Measurements from ENCODE around the gene P2RX1.

P2RX1 gene

DNA sequence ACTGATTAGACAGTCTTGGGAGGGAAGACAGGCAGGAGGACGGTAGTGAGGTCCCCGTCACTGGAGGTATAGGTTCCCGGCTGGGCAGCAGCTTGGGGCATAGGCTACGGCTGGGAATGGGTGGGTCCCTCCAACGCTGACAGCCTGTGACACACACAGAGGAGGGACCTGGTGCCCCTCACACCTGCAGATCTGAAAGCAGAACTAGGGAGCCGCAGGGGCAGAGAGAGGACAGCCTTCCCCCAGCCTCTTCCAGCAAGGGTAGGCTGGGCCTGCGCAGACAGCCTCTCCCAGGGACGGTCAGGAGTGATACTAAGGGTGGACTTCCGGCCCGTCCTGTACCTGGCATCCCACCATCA, 2.0 kb downstream of the P2RX1 start:
- in situ Hi-C loops (cut with HindIII; ENCODE audit: low sequenced_read_pairs), result no loop called here
- TF ChIP-seq, protein P1, sequence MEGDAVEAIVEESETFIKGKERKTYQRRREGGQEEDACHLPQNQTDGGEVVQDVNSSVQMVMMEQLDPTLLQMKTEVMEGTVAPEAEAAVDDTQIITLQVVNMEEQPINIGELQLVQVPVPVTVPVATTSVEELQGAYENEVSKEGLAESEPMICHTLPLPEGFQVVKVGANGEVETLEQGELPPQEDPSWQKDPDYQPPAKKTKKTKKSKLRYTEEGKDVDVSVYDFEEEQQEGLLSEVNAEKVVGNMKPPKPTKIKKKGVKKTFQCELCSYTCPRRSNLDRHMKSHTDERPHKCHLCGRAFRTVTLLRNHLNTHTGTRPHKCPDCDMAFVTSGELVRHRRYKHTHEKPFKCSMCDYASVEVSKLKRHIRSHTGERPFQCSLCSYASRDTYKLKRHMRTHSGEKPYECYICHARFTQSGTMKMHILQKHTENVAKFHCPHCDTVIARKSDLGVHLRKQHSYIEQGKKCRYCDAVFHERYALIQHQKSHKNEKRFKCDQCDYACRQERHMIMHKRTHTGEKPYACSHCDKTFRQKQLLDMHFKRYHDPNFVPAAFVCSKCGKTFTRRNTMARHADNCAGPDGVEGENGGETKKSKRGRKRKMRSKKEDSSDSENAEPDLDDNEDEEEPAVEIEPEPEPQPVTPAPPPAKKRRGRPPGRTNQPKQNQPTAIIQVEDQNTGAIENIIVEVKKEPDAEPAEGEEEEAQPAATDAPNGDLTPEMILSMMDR (IDR thresholded peaks at IDR 0.05; ENCODE audit: low read depth, low read length), result no peak
- H3K4me3 ChIP-seq (ENCODE audit: low read depth, low read length), result no peak overlapping the region
- no peak for DNase-seq (ENCODE audit: low read depth, low spot score)

DNA sequence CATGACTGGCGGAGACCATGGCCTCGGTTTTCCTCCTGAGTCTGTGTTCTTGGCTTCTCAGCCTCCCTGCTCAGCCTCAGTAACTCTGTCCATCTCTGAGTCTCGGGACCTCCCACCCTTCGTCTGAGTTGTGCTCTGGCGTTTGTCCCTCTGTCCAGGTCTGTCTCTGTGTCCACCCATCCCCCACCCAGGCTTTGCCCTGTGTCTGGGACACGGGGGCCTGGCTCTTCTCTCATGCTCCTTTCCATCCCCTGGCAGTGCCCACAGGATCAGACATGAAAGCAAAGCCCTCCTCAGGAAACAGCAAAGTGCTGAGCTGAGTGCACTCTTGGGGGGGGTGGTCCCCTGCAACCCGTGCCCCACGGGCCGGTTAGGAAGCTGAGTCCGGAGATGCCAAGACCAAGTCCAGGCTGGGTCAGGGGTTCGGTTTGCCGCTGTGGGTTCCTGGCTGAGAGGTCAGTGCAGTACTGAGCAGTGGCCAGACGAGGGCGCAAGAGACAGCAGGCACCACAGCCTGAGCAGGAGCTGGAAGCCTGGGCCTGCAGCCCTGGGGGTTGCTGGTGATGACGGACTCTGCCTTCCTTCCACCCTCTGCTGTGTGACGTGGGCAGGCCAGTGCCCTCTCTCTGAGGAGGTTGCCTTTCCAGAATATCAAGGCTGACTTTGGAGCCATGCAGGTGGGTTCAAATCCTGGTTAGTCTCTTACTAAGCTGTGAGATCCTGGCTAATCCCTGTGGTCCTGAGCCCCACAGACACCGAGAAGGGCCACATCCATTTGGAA, 2.5 kb downstream of the P2RX1 start:
- TF ChIP-seq, protein P1 (IDR thresholded peaks at IDR 0.05; ENCODE audit: low read depth, low read length), result peak; percentile 99
- in situ Hi-C loops (cut with HindIII; ENCODE audit: low sequenced_read_pairs), result no loop called here
- H3K4me3 ChIP-seq (ENCODE audit: low read depth, low read length), result no peak overlapping the region
- DNase-seq (ENCODE audit: low read depth, low spot score), result peak; percentile 58

DNA sequence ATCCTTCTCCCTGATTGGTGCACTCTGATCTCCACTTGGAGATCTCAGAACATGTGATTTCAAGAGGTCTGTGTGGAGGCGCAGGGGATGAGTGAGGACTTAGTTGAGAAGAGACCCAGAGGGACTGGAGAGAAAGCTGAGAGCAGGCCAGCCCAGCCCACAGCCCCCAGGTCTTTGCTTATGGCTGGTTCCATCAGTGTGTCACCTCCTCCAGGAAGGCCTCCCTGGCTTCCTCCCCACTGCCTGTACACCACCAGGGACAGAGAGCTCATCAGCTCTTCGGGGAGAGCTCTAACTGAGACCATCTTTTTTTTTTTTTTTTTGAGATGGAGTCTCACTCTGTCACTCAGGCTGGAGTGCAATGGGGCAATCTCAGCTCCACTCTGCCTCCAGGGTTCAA, 3.4 kb downstream of the P2RX1 start:
- TF ChIP-seq, protein P1 (IDR thresholded peaks at IDR 0.05; ENCODE audit: low read depth, low read length), result no peak
- H3K4me3 ChIP-seq (ENCODE audit: low read depth, low read length), result no peak overlapping the region
- in situ Hi-C loops (cut with HindIII; ENCODE audit: low sequenced_read_pairs), result no loop called here
- DNase-seq (ENCODE audit: low read depth, low spot score), result no peak

DNA sequence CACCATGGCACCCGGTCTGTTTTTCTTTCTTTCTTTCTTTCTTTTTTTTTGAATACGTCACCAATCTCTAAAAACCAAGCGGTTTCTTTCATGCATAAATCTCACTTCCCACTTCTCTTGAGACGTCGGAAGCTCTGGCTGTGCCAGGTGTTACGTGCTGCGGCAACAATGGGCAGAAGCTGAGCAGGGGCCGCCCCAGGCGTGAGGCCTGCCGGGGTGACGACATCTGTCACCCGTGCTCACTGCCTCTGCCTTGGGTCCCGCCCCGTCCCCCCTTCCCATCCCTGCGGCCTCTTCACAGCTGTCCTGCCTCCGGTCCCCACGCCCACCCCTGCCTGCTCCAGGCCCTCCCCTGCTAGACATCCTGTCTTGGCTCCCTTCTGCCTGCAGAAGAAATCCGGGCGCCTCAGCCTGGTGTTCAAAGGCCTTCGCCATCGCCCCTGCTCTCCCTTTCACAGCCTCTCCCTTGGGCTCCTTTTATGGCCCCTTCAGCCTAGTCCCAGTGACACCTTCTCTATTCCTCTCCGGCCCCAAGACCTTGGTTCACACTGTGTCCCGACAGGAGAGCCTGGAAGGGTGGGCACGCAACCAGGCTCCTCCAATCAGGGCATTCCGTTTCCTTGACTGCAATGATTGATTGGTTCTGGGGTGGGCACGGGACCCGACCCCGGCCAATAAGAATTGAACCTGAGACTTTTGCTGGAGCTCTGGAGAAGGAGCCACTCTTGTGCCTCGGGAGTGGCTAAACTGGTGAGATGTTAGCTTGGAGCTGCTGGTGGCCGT, 4.8 kb downstream of the P2RX1 start:
- TF ChIP-seq, protein P1 (IDR thresholded peaks at IDR 0.05; ENCODE audit: low read depth, low read length), result no peak
- DNase-seq (ENCODE audit: low read depth, low spot score), result no peak
- in situ Hi-C loops (cut with HindIII; ENCODE audit: low sequenced_read_pairs), result no loop called here
- no peak overlapping the region for H3K4me3 ChIP-seq (ENCODE audit: low read depth, low read length)

DNA sequence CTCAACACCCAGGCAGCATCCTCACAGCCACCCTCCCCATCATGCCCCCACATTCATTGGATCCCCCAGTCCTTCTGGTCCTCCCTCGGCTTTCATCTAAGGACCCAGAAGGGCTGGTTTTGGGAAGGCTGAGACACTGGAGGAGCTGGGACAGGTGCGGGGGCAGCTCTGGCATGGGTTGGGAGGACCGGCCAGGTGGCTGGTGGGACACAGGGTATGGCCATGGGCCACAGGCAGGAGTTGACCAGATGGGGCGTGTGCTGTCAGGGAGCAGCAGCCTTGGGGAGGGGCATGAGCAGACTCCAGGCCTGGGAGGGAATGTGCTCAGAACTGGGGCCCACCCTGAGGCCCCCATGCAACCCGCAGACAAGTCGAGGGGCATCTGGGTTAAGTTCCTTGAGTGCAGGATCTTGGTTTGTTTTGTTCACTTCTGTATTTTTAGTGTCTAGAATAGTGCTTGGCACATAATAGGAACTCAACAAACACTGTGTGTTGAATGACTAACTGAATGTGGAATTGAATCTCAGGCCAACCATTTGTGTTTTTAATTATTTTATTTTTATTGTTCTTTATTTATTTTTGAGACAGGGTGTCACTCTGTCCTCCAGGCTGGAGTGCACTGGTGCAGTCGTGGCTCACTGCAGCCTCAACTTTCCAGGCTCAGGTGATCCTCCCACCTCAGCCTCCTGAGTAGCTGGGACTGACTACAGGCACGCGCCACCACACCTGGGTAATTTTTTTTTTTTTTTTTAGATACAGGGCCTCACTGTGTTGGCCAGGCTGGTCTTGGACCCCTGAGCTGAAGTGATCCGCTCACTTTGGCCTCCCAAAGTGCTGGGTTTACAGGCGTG, 5.6 kb downstream of the P2RX1 start:
- DNase-seq (ENCODE audit: low read depth, low spot score), result no peak
- TF ChIP-seq, protein P1 (IDR thresholded peaks at IDR 0.05; ENCODE audit: low read depth, low read length), result no peak
- H3K4me3 ChIP-seq (ENCODE audit: low read depth, low read length), result no peak overlapping the region
- in situ Hi-C loops (cut with HindIII; ENCODE audit: low sequenced_read_pairs), result no loop called here

DNA sequence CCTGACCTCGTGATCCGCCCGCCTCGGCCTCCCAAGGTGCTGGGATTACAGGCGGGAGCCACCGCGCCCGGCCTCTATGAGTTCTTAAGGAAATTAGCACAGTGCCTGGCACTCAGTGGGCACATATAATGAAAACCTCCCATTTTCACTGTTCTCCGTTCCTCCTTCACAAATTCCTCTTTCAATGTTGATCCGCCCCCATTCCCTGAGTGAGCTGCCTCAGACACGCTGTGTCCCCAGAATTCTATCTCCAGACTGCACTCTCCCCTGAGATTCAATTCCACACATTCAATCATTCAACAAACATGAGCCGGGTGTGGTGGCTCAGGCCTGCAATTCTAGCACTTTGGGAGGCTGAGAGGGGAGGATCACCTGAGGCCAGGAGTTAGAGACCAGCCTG, 7.0 kb downstream of the P2RX1 start:
- no peak for DNase-seq (ENCODE audit: low read depth, low spot score)
- TF ChIP-seq, protein P1 (IDR thresholded peaks at IDR 0.05; ENCODE audit: low read depth, low read length), result no peak
- in situ Hi-C loops (cut with HindIII; ENCODE audit: low sequenced_read_pairs), result no loop called here
- no peak overlapping the region for H3K4me3 ChIP-seq (ENCODE audit: low read depth, low read length)

All from astrocyte of the spinal cord (primary cell).